A549 (cell line): ENCODE data around the gene NCOA7. TPM values are rescaled to one million over a fixed set of nuclear protein-coding genes. Genes with fewer than 3 reads are reported as not detected.
A peak's percentile ranks its signal among the peaks of the same experiment; 100 is the strongest.

Experiments used
- ATAC-seq, 2 experiments: fragments of 200-7000 bp in 1 of 2; fragments of >200 bp in 1 of 2; cut with Nextera tagmentation in 1 of 2; cut with Tn5 transposase in 1 of 2; 3 replicates each; pipeline versions ENCODE4 v1.8.0 to v1.9.1; 2018 to 2020; ENCODE audit warnings: mild to moderate bottlenecking in 1 of 2, moderate library complexity in 1 of 2
- CTCF ChIA-PET: fragments of 300-600 bp; sonication (Branson Sonifier 250); formaldehyde crosslinking; extraction: SDS; loops from one replicate; lab custom pipeline; 2021; ENCODE audit warnings: antibody characterized with exemption, inconsistent platforms; lab: Yijun Ruan, JAX
- POLR2A ChIA-PET: fragments of 350-600 bp; formaldehyde crosslinking; extraction: SDS; loops from one replicate; lab custom pipeline; 2021; ENCODE audit warnings: antibody characterized with exemption, inconsistent platforms; lab: Yijun Ruan, JAX
- DNase-seq, 2 experiments: peaks; one replicate each; pipeline versions ENCODE4 v3.0.0 to v3.0.0-alpha.2; 2011 to 2016; ENCODE audit warnings: low read depth in 1 of 2, low spot score in 1 of 2
- FAIRE-seq: peaks from 2 replicates; lab custom pipeline; 2011; peaks lifted over from hg19 to GRCh38; lab: Jason Lieb, UNC
- H3K27ac ChIP-seq, 2 experiments: fragments of >200 bp; sonication (Bioruptor Twin); formaldehyde crosslinking; 3 replicates each; pipeline ENCODE4 v1.5.1; 2016 to 2017
- H3K4me1 ChIP-seq: fragments of >200 bp; sonication (Bioruptor Twin); formaldehyde crosslinking; 3 replicates; pipeline ENCODE4 v1.6.1; 2016
- H3K4me2 ChIP-seq: fragments of >200 bp; sonication (Bioruptor Twin); formaldehyde crosslinking; 3 replicates; pipeline ENCODE4 v1.6.1; 2016
- H3K4me3 ChIP-seq: fragments of >200 bp; sonication (Bioruptor Twin); formaldehyde crosslinking; 3 replicates; pipeline ENCODE4 v1.5.1; 2016
- H3K9me3 ChIP-seq: fragments of >200 bp; sonication (Bioruptor Twin); formaldehyde crosslinking; 3 replicates; pipeline ENCODE4 v1.6.1; 2016
- BHLHE40 ChIP-seq: IDR thresholded peaks from 2 replicates; pipeline ENCODE4 v1.6.1; 2012; ENCODE audit warnings: low read depth, low read length, inconsistent platforms
- CEBPB ChIP-seq, 2 experiments: fragments of >200 bp in 1 of 2; sonication (Bioruptor Twin) in 1 of 2; formaldehyde crosslinking in 1 of 2; IDR thresholded peaks; 2 replicates each; pipeline ENCODE4 v1.6.1; 2012 to 2016
- CHD2 ChIP-seq: fragments of 150-350 bp; IDR thresholded peaks from 2 replicates; pipeline ENCODE4 v1.6.1; 2014; ENCODE audit warnings: low read length; ENCODE audit not compliant: partially characterized antibody
- CHD4 ChIP-seq: fragments of 200-600 bp; sonication (generic); IDR thresholded peaks from 2 replicates; pipeline ENCODE4 v1.6.1; 2016; ENCODE audit warnings: antibody characterized with exemption, mild to moderate bottlenecking, borderline replicate concordance
- EP300 ChIP-seq, 2 experiments: fragments of >200 bp; sonication (Bioruptor Twin); formaldehyde crosslinking; IDR thresholded peaks; 2 replicates in 1 of 2; 3 replicates in 1 of 2; pipeline ENCODE4 v1.6.1; 2016 to 2017
- FOSB ChIP-seq: fragments of 250-450 bp; sonication (Bioruptor Pico); IDR thresholded peaks from 2 replicates; pipeline ENCODE4 v1.5.0; 2020; ENCODE audit warnings: mild to moderate bottlenecking, moderate library complexity
- HDAC2 ChIP-seq: fragments of 200-600 bp; sonication (generic); IDR thresholded peaks from 2 replicates; pipeline ENCODE4 v1.6.1; 2016
- HOXA7 ChIP-seq: fragments of 250-450 bp; sonication (Bioruptor Pico); IDR thresholded peaks from 2 replicates; pipeline ENCODE4 v1.5.0; 2020; ENCODE audit warnings: mild to moderate bottlenecking, moderate library complexity
- HOXB5 ChIP-seq: fragments of 250-450 bp; sonication (Bioruptor Pico); IDR thresholded peaks from 2 replicates; pipeline ENCODE4 v1.5.0; 2020; ENCODE audit warnings: mild to moderate bottlenecking, moderate library complexity
- JUNB ChIP-seq: fragments of >200 bp; sonication (Bioruptor Twin); formaldehyde crosslinking; IDR thresholded peaks from 2 replicates; pipeline ENCODE4 v1.6.1; 2016
- MAFK ChIP-seq: fragments of 450-650 bp; IDR thresholded peaks from 2 replicates; pipeline ENCODE4 v1.6.1; 2014; ENCODE audit not compliant: partially characterized antibody
- NPAS2 ChIP-seq: fragments of 250-450 bp; sonication (Bioruptor Pico); IDR thresholded peaks from 2 replicates; pipeline ENCODE4 v1.8.0; 2022; ENCODE audit warnings: mild to moderate bottlenecking, moderate library complexity, borderline replicate concordance
- NR3C1 ChIP-seq: fragments of >200 bp; sonication (Bioruptor Twin); formaldehyde crosslinking; IDR thresholded peaks from 3 replicates; pipeline ENCODE4 v1.6.1; 2017
- POLR2AphosphoS2 ChIP-seq: conservative IDR thresholded peaks from 2 replicates; pipeline ENCODE4 v1.6.1; 2012; ENCODE audit warnings: low read length, improper control_type of control experiment, inconsistent platforms
- RFX5 ChIP-seq: fragments of 450-650 bp; IDR thresholded peaks from 2 replicates; pipeline ENCODE4 v1.7.1; 2014; ENCODE audit warnings: antibody characterized with exemption, mild to moderate bottlenecking, moderate library complexity
- SMC3 ChIP-seq: fragments of >200 bp; sonication (Bioruptor Twin); formaldehyde crosslinking; IDR thresholded peaks from 3 replicates; pipeline ENCODE4 v1.6.1; 2018; ENCODE audit warnings: inconsistent platforms
- SREBF2 ChIP-seq: fragments of 450-650 bp; IDR thresholded peaks from 2 replicates; pipeline ENCODE4 v1.6.1; 2014; ENCODE audit warnings: mild to moderate bottlenecking, moderate library complexity
- TP53 ChIP-seq: fragments of 250-450 bp; sonication (Bioruptor Pico); IDR thresholded peaks from 2 replicates; pipeline ENCODE4 v1.5.0; 2021; ENCODE audit warnings: mild to moderate bottlenecking, moderate library complexity
- ZNF302 ChIP-seq: fragments of 250-450 bp; sonication (Bioruptor Pico); IDR thresholded peaks from 2 replicates; pipeline ENCODE4 v1.9.0; 2021; ENCODE audit warnings: inconsistent platforms, mild to moderate bottlenecking, moderate library complexity
- ZSCAN20 ChIP-seq: fragments of 250-450 bp; sonication (Bioruptor Pico); IDR thresholded peaks from 2 replicates; pipeline ENCODE4 v1.8.0; 2022; ENCODE audit warnings: mild to moderate bottlenecking, moderate library complexity
- WGBS: methylation state at CpG from one replicate; pipeline ENCODE4 v1.1.6; 2017; ENCODE audit errors: missing lambda C conversion rate; 5-methylcytosine and 5-hydroxymethylcytosine counted together
- polyA plus RNA-seq, 4 experiments: library from polyadenylated mRNA; depleted of rRNA in 3 of 4; stranded (reverse); fragments of >200 nt; fragmentation: RNase III in 1 of 4; extraction: RNeasy Plus Mini Kit Qiagen cat#74134 plus additional on column Dnase treatment in 1 of 4; gene quantifications; 2 replicates in 3 of 4; 3 replicates in 1 of 4; pipeline ENCODE4 v1.2.3, GENCODE V29; 2011 to 2017
- TF ChIP-seq, protein P1 (sequence below): fragments of 450-650 bp; IDR thresholded peaks from 2 replicates; pipeline ENCODE4 v1.6.1; 2014; ENCODE audit warnings: antibody characterized with exemption
- TF ChIP-seq, protein P2 (sequence below): fragments of >200 bp; sonication (Bioruptor Twin); formaldehyde crosslinking; IDR thresholded peaks from 3 replicates; pipeline ENCODE4 v1.6.1; 2016
- TF ChIP-seq, protein P3 (sequence below): IDR thresholded peaks from 2 replicates; pipeline ENCODE4 v1.6.1; 2012
- TF ChIP-seq, protein P4 (sequence below): fragments of 250-450 bp; sonication (Bioruptor Pico); IDR thresholded peaks from 2 replicates; pipeline ENCODE4 v1.5.0; 2021; ENCODE audit warnings: mild to moderate bottlenecking, moderate library complexity, borderline replicate concordance
- TF ChIP-seq, protein P5 (sequence below): fragments of 150-350 bp; IDR thresholded peaks from 2 replicates; pipeline ENCODE4 v1.6.1; 2014; ENCODE audit warnings: low read depth, mild to moderate bottlenecking, low read length
- TF ChIP-seq, protein P6 (sequence below): fragments of 250-450 bp; sonication (Bioruptor Pico); IDR thresholded peaks from 2 replicates; pipeline ENCODE4 v1.5.0; 2020; ENCODE audit warnings: low read depth, mild to moderate bottlenecking, moderate library complexity

NCOA7 gene
- polyA plus RNA-seq, 2 of the 4 experiments (the other 2 are of a cell fraction): 66.4 to 195 TPM

DNA sequence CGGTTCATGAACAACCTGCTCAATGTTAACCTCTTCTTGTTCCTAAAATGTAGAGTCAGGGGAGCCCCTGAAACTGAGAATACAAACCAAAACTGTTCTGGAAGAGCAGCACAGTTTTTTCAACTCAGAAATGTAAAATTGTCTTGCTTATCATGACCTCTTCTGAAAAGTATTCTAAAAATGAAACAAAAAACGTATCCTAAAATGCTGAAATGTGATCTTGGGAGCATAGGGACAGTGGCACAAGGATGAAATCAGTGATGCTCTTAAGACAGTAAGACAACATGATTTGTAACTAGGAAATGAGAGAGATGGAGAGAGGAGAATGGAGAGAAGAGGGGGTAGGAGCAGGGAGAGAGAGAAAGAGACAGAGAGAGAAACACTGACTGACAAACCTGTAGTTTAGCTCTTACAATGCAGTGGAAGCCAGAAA lies 27.5 kb downstream of the NCOA7 start:
- DNase-seq: no peak
- WGBS: 63% methylated on average over 2 of the region's 2 CpGs
- H3K4me2 ChIP-seq: peak overlapping the region; percentile 17
- POLR2A ChIA-PET: no interaction called here
- no peak overlapping the region for H3K4me3 ChIP-seq
- peaks cover 45% of the 10 kb centered on the region for H3K4me1 ChIP-seq
- H3K9me3 ChIP-seq: no peaks in the 10 kb centered on the region
- no peak for FAIRE-seq
- peak overlapping the region in 1 of 2 experiments; percentile 43; a peak in 3 of 6 replicates for H3K27ac ChIP-seq
- CTCF ChIA-PET: no interaction called here
- no peak for ATAC-seq
- TF ChIP-seq, protein P1, sequence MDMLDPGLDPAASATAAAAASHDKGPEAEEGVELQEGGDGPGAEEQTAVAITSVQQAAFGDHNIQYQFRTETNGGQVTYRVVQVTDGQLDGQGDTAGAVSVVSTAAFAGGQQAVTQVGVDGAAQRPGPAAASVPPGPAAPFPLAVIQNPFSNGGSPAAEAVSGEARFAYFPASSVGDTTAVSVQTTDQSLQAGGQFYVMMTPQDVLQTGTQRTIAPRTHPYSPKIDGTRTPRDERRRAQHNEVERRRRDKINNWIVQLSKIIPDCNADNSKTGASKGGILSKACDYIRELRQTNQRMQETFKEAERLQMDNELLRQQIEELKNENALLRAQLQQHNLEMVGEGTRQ: no peak
- TF ChIP-seq BHLHE40: no peak
- TF ChIP-seq, protein P2, sequence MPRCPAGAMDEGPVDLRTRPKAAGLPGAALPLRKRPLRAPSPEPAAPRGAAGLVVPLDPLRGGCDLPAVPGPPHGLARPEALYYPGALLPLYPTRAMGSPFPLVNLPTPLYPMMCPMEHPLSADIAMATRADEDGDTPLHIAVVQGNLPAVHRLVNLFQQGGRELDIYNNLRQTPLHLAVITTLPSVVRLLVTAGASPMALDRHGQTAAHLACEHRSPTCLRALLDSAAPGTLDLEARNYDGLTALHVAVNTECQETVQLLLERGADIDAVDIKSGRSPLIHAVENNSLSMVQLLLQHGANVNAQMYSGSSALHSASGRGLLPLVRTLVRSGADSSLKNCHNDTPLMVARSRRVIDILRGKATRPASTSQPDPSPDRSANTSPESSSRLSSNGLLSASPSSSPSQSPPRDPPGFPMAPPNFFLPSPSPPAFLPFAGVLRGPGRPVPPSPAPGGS: no peak
- no peak for TF ChIP-seq TP53
- no peak for TF ChIP-seq POLR2AphosphoS2

DNA sequence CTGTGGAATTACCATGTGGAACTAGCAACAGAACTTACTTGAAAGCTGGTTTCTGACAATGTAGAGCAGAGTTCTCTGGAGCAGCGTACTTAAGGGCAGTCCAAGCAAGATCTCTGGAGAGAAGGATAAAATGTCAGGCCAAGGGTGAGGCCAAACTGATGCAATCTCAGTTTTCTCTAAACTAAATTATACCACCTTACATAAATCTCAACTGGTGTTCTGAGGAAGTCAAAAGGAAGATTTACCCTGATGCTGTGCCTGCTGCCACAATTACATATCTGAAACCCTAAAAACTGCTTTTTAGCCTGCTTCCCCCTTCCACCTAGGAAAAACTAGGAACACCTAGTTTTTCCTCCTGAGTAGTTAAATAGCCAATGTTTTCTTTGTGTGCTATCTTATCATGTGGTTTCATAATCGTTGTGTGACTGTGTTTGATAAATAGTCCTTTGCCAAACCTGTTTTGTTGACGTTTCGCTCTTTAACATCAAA lies 28.1 kb downstream of the NCOA7 start:
- DNase-seq (no peak), FAIRE-seq (no peak), ATAC-seq (peak in 1 of 2 experiments; percentile 30; a peak in 1 of 6 replicates)
- POLR2A ChIA-PET: no interaction called here
- H3K4me3 ChIP-seq: no peak overlapping the region
- CTCF ChIA-PET: no interaction called here
- H3K9me3 ChIP-seq: no peaks in the 10 kb centered on the region
- H3K4me2 ChIP-seq: peak overlapping the region; percentile 17
- H3K27ac ChIP-seq: peak overlapping the region in 1 of 2 experiments; percentile 43; a peak in 3 of 6 replicates
- TF ChIP-seq, protein P1: no peak
- TF ChIP-seq POLR2AphosphoS2 (no peak), CHD2 (no peak), ZSCAN20 (no peak), NPAS2 (CRISPR knock-in tag) (no peak), ZNF302 (no peak), FOSB (CRISPR knock-in tag) (no peak), NR3C1 (no peak), HOXA7 (no peak), EP300 (IDR thresholded peaks at IDR 0.05) (no peak)
- peaks cover 49% of the 10 kb centered on the region for H3K4me1 ChIP-seq
- 55% methylated on average over 4 of the region's 4 CpGs for WGBS

DNA sequence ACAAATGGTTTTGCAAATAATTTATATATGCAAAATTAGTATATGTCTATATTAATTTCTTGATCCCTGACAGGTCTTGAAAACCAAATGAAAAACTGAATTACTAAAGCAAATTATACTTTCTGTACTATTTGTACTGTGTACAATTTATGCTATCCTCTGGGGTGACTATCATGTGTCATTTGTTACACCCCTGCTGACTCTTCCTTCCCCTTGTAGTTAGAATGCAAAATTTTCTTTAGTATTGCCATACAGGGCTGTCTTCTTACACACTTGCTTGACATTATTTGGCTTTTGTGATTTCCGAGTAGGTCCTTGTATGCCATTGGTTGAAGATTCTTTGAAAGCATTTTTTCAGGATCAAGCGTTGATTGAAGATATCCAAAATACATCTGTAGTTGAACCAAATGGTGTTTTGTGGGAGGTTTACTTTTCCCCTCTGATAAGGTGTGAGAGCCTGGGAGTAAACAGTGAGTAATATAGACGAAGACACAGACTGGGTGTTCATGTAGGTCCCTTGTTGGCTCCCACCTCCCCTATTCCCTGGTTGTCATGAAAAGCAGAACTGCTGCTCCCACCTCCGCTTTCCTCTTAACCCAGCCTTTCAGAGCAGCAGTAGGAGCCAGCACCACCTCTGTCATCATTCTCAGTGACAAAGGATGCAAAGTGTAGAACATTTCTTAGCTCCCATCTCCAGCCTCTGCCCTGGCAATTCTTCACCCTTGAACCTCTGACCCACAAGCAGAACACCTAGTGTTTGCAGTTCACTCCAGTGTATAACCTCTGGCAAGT lies 29.0 kb downstream of the NCOA7 start:
- ATAC-seq (no peak), DNase-seq (no peak), FAIRE-seq (no peak)
- ChIA-PET CTCF (no interaction called here), POLR2A (no interaction called here)
- WGBS: 82% methylated on average over 4 of the region's 4 CpGs
- no peaks in the 10 kb centered on the region for H3K9me3 ChIP-seq
- no peak overlapping the region for H3K4me3 ChIP-seq
- H3K4me1 ChIP-seq: peaks cover 41% of the 10 kb centered on the region
- no peak overlapping the region for H3K27ac ChIP-seq
- no peak overlapping the region for H3K4me2 ChIP-seq
- TF ChIP-seq SMC3: no peak
- TF ChIP-seq, protein P3, sequence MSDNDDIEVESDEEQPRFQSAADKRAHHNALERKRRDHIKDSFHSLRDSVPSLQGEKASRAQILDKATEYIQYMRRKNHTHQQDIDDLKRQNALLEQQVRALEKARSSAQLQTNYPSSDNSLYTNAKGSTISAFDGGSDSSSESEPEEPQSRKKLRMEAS: no peak
- no peak for TF ChIP-seq HDAC2
- TF ChIP-seq CHD4: no peak
- TF ChIP-seq, protein P4, sequence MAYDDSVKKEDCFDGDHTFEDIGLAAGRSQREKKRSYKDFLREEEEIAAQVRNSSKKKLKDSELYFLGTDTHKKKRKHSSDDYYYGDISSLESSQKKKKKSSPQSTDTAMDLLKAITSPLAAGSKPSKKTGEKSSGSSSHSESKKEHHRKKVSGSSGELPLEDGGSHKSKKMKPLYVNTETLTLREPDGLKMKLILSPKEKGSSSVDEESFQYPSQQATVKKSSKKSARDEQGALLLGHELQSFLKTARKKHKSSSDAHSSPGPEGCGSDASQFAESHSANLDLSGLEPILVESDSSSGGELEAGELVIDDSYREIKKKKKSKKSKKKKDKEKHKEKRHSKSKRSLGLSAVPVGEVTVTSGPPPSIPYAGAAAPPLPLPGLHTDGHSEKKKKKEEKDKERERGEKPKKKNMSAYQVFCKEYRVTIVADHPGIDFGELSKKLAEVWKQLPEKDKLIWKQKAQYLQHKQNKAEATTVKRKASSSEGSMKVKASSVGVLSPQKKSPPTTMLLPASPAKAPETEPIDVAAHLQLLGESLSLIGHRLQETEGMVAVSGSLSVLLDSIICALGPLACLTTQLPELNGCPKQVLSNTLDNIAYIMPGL: no peak
- TF ChIP-seq HOXB5 (CRISPR knock-in tag): no peak
- TF ChIP-seq, protein P5, sequence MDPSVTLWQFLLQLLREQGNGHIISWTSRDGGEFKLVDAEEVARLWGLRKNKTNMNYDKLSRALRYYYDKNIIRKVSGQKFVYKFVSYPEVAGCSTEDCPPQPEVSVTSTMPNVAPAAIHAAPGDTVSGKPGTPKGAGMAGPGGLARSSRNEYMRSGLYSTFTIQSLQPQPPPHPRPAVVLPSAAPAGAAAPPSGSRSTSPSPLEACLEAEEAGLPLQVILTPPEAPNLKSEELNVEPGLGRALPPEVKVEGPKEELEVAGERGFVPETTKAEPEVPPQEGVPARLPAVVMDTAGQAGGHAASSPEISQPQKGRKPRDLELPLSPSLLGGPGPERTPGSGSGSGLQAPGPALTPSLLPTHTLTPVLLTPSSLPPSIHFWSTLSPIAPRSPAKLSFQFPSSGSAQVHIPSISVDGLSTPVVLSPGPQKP: no peak
- TF ChIP-seq RFX5: no peak
- TF ChIP-seq JUNB: no peak
- no peak for TF ChIP-seq CEBPB (IDR thresholded peaks at IDR 0.05)
- TF ChIP-seq SREBF2: no peak
- TF ChIP-seq, protein P6, sequence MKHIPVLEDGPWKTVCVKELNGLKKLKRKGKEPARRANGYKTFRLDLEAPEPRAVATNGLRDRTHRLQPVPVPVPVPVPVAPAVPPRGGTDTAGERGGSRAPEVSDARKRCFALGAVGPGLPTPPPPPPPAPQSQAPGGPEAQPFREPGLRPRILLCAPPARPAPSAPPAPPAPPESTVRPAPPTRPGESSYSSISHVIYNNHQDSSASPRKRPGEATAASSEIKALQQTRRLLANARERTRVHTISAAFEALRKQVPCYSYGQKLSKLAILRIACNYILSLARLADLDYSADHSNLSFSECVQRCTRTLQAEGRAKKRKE (CRISPR knock-in tag): no peak
- TF ChIP-seq MAFK: no peak
- no peak for TF ChIP-seq EP300 (IDR thresholded peaks at IDR 0.05)
